Loucy (cell line): ENCODE results near the gene PHAX.
"Not testable (repeated sequence)": the region's sequence is repeated elsewhere in the genome, so short reads cannot be mapped to it uniquely, and the experiment has no call there.

Experiments used
- H2AFZ ChIP-seq: fragments of 200-600 bp; sonication (generic); 2 replicates; pipeline ENCODE4 v1.6.0; 2016; ENCODE audit warnings: antibody characterized with exemption, mild to moderate bottlenecking, low read length, moderate library complexity
- H3F3A ChIP-seq: fragments of 200-600 bp; 2 replicates; pipeline ENCODE4 v1.6.0; 2016; ENCODE audit warnings: antibody characterized with exemption, low read depth, mild to moderate bottlenecking
- H3K27me3 ChIP-seq: fragments of 200-600 bp; sonication (generic); 2 replicates; pipeline ENCODE4 v1.6.1; 2014; ENCODE audit warnings: low read length, mild to moderate bottlenecking; ENCODE audit not compliant: insufficient read depth, poor library complexity, severe bottlenecking
- H3K36me3 ChIP-seq: fragments of 200-600 bp; sonication (generic); 2 replicates; pipeline ENCODE4 v1.6.1; 2016; ENCODE audit warnings: low read length; ENCODE audit not compliant: insufficient read depth
- H3K4me1 ChIP-seq: fragments of 200-600 bp; sonication (generic); 2 replicates; pipeline ENCODE4 v1.5.1; 2014; ENCODE audit warnings: low read length, mild to moderate bottlenecking; ENCODE audit not compliant: insufficient read depth, poor library complexity, severe bottlenecking
- H3K4me2 ChIP-seq: fragments of 200-600 bp; sonication (generic); 2 replicates; pipeline ENCODE4 v1.6.0; 2014; ENCODE audit warnings: antibody characterized with exemption, low read length, low read depth, mild to moderate bottlenecking; ENCODE audit not compliant: poor library complexity, severe bottlenecking
- H3K4me3 ChIP-seq: fragments of 200-600 bp; sonication (generic); 2 replicates; pipeline ENCODE4 v1.5.1; 2014; ENCODE audit warnings: low read length, mild to moderate bottlenecking, mixed read lengths; ENCODE audit not compliant: poor library complexity, severe bottlenecking
- H3K79me2 ChIP-seq: fragments of 200-600 bp; sonication (generic); 2 replicates; pipeline ENCODE4 v1.6.1; 2014; ENCODE audit warnings: low read length; ENCODE audit not compliant: insufficient read depth
- H3K9ac ChIP-seq: fragments of 200-600 bp; sonication (generic); 2 replicates; pipeline ENCODE4 v1.6.0; 2014; ENCODE audit warnings: mild to moderate bottlenecking, low read depth, low read length, moderate library complexity; ENCODE audit not compliant: poor library complexity, severe bottlenecking
- H3K9me2 ChIP-seq: fragments of 200-600 bp; sonication (generic); replicated peaks from 2 replicates; pipeline ENCODE4 v1.6.1; 2016; ENCODE audit warnings: low read depth, low read length, mixed read lengths
- H3K9me3 ChIP-seq: fragments of 200-600 bp; sonication (generic); 2 replicates; pipeline ENCODE4 v1.6.1; 2014; ENCODE audit warnings: mild to moderate bottlenecking, antibody characterized with exemption, low read length, low read depth; ENCODE audit not compliant: insufficient read depth
- H4K20me1 ChIP-seq: fragments of 200-600 bp; sonication (generic); 2 replicates; pipeline ENCODE4 v1.6.0; 2014; ENCODE audit warnings: antibody characterized with exemption, low read length, mild to moderate bottlenecking; ENCODE audit not compliant: insufficient read depth, poor library complexity, severe bottlenecking
- EZH2phosphoT487 ChIP-seq: fragments of 200-600 bp; IDR thresholded peaks from 2 replicates; pipeline ENCODE4 v1.6.1; 2018; ENCODE audit warnings: antibody characterized with exemption, mild to moderate bottlenecking, moderate library complexity, borderline replicate concordance
- TF ChIP-seq, protein P1 (sequence below): fragments of 200-600 bp; sonication (generic); conservative IDR thresholded peaks from 2 replicates; pipeline ENCODE4 v1.5.1; 2014; ENCODE audit warnings: mild to moderate bottlenecking, antibody characterized with exemption, low read length

PHAX gene, protein sequence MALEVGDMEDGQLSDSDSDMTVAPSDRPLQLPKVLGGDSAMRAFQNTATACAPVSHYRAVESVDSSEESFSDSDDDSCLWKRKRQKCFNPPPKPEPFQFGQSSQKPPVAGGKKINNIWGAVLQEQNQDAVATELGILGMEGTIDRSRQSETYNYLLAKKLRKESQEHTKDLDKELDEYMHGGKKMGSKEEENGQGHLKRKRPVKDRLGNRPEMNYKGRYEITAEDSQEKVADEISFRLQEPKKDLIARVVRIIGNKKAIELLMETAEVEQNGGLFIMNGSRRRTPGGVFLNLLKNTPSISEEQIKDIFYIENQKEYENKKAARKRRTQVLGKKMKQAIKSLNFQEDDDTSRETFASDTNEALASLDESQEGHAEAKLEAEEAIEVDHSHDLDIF

DNA sequence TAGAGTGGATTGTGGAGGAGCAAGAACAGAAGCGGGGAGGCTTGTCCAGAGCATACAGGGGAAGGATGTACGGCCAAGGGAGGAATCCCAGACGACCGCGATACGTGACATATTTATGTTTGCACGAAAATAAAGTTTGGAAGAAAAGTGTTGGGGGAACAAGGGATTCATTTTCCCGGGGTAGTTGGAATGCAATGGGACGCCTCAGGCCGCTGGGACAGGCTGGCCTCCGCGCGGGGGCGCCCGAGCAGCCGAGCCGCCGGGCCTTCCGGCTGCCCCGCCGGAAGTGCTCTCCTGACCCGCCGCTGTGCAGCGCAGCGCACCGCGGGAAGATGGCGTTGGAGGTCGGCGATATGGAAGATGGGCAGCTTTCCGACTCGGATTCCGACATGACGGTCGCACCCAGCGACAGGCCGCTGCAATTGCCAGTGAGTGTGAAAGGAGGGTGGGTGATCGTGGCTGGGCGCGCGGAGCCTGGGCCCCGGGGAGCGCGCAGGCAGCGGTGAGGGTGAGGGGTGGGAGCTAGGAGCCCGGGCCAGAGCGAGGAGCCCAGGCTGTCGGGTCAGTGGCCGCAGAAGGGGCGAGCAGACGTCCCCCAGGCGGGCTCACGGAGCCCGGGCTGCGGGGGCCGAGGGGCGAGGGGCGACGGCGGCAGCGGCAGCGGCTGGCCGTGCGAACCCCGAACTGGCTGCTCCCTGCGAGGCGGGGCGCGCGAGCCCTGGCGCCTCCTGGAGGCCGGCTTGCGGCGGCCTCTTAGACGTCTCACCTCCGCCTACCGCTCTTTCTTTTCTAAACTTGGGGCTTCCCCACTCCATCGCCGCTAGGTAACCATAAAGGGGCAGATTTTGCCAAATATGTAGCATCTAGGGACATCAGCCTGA is at the start of gene PHAX:
Gene PHAX (plus strand): TSS at position 317 of the 881 bp plus-strand sequence. CDS start 16 bp downstream, at position 333.
- TF ChIP-seq, protein P1, sequence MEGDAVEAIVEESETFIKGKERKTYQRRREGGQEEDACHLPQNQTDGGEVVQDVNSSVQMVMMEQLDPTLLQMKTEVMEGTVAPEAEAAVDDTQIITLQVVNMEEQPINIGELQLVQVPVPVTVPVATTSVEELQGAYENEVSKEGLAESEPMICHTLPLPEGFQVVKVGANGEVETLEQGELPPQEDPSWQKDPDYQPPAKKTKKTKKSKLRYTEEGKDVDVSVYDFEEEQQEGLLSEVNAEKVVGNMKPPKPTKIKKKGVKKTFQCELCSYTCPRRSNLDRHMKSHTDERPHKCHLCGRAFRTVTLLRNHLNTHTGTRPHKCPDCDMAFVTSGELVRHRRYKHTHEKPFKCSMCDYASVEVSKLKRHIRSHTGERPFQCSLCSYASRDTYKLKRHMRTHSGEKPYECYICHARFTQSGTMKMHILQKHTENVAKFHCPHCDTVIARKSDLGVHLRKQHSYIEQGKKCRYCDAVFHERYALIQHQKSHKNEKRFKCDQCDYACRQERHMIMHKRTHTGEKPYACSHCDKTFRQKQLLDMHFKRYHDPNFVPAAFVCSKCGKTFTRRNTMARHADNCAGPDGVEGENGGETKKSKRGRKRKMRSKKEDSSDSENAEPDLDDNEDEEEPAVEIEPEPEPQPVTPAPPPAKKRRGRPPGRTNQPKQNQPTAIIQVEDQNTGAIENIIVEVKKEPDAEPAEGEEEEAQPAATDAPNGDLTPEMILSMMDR = peak; percentile 58
- TF ChIP-seq EZH2phosphoT487 = no peak
- Histone ChIP-seq H3K9me2 (no peaks in the 10 kb centered on the region), H4K20me1 (peaks cover 8% of the 10 kb centered on the region), H3F3A (no peaks in the 10 kb centered on the region), H3K4me1 (peaks cover 3% of the 10 kb centered on the region), H3K27me3 (no peaks in the 10 kb centered on the region), H3K9ac (peak within 1 kb of the TSS; percentile 82), H2AFZ (peak within 1 kb of the TSS; percentile 97), H3K4me3 (peak within 1 kb of the TSS; percentile 92), H3K4me2 (peak within 1 kb of the TSS; percentile 87), H3K36me3 (0 out of 2 replicates have a peak, but pooled peaks cover 4% of the 10 kb centered on the region), H3K9me3 (no peaks in the 10 kb centered on the region), H3K79me2 (peaks cover 41% of the 10 kb centered on the region)

DNA sequence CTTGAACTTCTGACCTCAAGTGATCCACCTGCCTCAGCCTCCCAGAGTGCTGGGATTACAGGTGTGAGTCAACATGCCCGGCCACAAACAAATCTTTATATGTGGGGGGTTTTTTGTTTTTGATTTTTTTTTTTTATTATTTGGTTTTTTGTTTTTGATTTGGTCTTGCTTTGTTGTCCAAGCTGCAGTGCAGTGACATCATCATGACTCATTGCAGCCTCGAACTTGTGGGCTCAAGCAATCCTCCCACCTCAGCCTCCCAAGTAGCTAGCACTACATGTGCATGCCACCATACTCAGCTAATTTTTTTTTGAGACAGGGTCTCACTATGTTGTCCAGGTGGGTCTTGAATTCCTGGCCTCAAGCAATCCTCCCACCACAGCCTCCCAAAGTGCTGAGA is 48.1 kb upstream of the PHAX start:
- Histone ChIP-seq H4K20me1 (no peaks in the 10 kb centered on the region), H3K9me2 (no peaks in the 10 kb centered on the region), H3K4me1 (no peaks in the 10 kb centered on the region), H3K9me3 (no peaks in the 10 kb centered on the region), H3K79me2 (no peaks in the 10 kb centered on the region), H3F3A (no peaks in the 10 kb centered on the region), H3K9ac (no peak overlapping the region), H3K27me3 (no peaks in the 10 kb centered on the region), H3K4me3 (no peak overlapping the region), H2AFZ (no peak overlapping the region), H3K36me3 (peaks cover 3% of the 10 kb centered on the region; the same call in 1 of the 2 replicates), H3K4me2 (no peak overlapping the region)
- TF ChIP-seq, protein P1 = no peak
- no peak for TF ChIP-seq EZH2phosphoT487

DNA sequence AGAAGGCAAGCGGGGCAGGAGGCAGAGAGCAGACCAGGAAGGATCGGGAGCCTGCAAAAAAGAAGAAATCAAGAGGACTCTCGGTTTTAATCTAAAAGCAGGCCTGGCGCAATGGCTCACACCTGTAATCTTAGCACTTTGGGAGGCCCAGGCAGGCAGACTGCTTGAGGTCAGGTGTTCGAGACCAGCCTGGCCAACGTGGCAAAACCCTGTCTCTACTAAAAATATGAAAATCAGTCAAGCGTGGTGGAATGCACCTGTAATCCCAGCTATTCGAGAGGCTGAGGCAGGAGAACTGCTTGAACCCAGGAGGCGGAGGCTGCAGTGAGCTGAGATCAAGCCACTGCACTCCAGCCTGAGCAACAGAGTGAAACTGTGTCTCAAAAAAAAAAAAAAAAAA is 45.6 kb upstream of the PHAX start:
- not testable (repeated sequence) for H3K9me2 ChIP-seq, H3K4me1 ChIP-seq, H3K36me3 ChIP-seq, H3K4me3 ChIP-seq, H4K20me1 ChIP-seq, H3K27me3 ChIP-seq, H3K9me3 ChIP-seq, H3K9ac ChIP-seq, H2AFZ ChIP-seq, H3F3A ChIP-seq, H3K4me2 ChIP-seq, H3K79me2 ChIP-seq
